ENCODE data around the gene RNU6-1.

DNA sequence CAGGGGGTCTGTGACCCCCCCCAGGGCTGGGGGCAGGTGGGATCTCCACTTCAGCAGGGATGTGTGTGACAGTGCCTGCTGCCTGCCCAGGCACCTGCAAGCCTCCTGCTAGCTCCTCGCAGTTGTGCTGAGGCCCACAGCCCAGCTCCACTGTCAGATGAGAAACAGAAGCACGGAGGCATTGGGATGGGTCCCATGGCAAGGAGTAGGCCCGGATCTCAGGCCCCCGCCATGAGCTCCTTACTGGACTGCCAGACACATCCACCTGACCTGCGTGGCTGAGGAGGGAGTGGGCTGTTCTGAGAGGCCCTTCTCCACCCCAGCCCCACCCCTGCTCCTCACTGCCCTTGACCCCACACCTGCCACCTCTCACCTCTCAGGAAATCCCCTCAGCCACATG is 32.7 kb downstream of the RNU6-1 start:
- TF ChIP-seq, protein P1, sequence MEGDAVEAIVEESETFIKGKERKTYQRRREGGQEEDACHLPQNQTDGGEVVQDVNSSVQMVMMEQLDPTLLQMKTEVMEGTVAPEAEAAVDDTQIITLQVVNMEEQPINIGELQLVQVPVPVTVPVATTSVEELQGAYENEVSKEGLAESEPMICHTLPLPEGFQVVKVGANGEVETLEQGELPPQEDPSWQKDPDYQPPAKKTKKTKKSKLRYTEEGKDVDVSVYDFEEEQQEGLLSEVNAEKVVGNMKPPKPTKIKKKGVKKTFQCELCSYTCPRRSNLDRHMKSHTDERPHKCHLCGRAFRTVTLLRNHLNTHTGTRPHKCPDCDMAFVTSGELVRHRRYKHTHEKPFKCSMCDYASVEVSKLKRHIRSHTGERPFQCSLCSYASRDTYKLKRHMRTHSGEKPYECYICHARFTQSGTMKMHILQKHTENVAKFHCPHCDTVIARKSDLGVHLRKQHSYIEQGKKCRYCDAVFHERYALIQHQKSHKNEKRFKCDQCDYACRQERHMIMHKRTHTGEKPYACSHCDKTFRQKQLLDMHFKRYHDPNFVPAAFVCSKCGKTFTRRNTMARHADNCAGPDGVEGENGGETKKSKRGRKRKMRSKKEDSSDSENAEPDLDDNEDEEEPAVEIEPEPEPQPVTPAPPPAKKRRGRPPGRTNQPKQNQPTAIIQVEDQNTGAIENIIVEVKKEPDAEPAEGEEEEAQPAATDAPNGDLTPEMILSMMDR (IDR thresholded peaks at IDR 0.05 in 8 of 11, conservative IDR thresholded peaks at IDR 0.05 in 3 of 11) = no peak
- no peak for TF ChIP-seq POLR2A (IDR thresholded peaks at IDR 0.05)
- TF ChIP-seq POLR2AphosphoS5 (IDR thresholded peaks at IDR 0.05) = no peak
